Adrenal gland (tissue), 12 donors: Measurements from ENCODE around the gene CMIP. TPM values are rescaled to one million over a fixed set of nuclear protein-coding genes. Genes with fewer than 3 reads are reported as not detected.

ENCODE experiments used
- DNase-seq, 7 donors: peaks; one replicate each; pipeline ENCODE4 v3.0.0-alpha.2; 2019 to 2020
- H3K27ac ChIP-seq, 5 donors: fragments of 200-600 bp; sonication (generic) in 4 of 5; 1 replicate in 3 of 5; 2 replicates in 2 of 5; pipeline versions ENCODE4 v1.5.1 to v1.8.0; 2016 to 2020; ENCODE audit warnings: mild to moderate bottlenecking in 1 of 5
- H3K27me3 ChIP-seq: fragments of 200-600 bp; 2 replicates; pipeline ENCODE4 v1.8.0; 2021
- H3K36me3 ChIP-seq, 2 donors: fragments of 200-600 bp; replicated peaks in 1 of 2; 1 replicate in 1 of 2; 2 replicates in 1 of 2; pipeline versions ENCODE4 v1.5.1 to v1.8.0; 2018 to 2022
- H3K4me1 ChIP-seq, 2 donors: fragments of 200-600 bp; replicated peaks in 1 of 2; 1 replicate in 1 of 2; 2 replicates in 1 of 2; pipeline versions ENCODE4 v1.5.1 to v1.8.0; 2018 to 2021
- H3K4me3 ChIP-seq, 4 donors: fragments of 200-600 bp; sonication (generic) in 3 of 4; one replicate each; pipeline ENCODE4 v1.5.1; 2016 to 2018
- H3K9me3 ChIP-seq, 3 donors: fragments of 200-600 bp; sonication (generic) in 1 of 3; replicated peaks in 1 of 3; 1 replicate in 2 of 3; 2 replicates in 1 of 3; pipeline versions ENCODE4 v1.5.1 to v1.8.0; 2016 to 2021
- POLR2A ChIP-seq, 2 donors: fragments of 450-650 bp; IDR thresholded peaks; one replicate each; pipeline ENCODE4 v1.6.1; 2017; ENCODE audit warnings: antibody characterized with exemption in 2 of 2, mild to moderate bottlenecking in 2 of 2, moderate library complexity in 1 of 2
- WGBS, 4 donors: extraction: QIAGEN DNeasy Blood & Tissue Kit in 2 of 4; methylation state at CpG; one replicate each; pipeline versions ENCODE4 v1.1.5 to v1.1.7; 2013 to 2017; 5-methylcytosine and 5-hydroxymethylcytosine counted together
- intact Hi-C, 2 donors: fragments of 100-400 bp; cut with DNase I; formaldehyde crosslinking; loops; one replicate each; pipeline versions ENCODE4 v1.14.1 to v1.15.0; 2022 to 2023
- polyA plus RNA-seq, 3 donors: library from polyadenylated mRNA; stranded (reverse); fragments of 200-250 nt in 2 of 3; fragments of 350-450 nt in 1 of 3; fragmentation: Illumina TruSeq in 1 of 3; extraction: RNeasy Lipid Tissue Mini Kit (QIAGEN cat#74804) in 1 of 3; gene quantifications; one replicate each; pipeline ENCODE4 v1.2.3, GENCODE V29; 2013 to 2014
- total RNA-seq, 9 donors: library from RNA; depleted of rRNA in 4 of 9; stranded (reverse); fragments of >200 nt in 4 of 9; fragments of 120-200 nt in 1 of 9; fragmentation: NEBNext Ultra II Directional in 1 of 9; extraction: Animal tissue kit (Norgen Biotek cat#: 25700) in 1 of 9; gene quantifications; one replicate each; pipeline versions ENCODE4 v1.1.0 to v1.2.4, GENCODE V29; 2013 to 2023
- TF ChIP-seq, protein P1 (sequence below), 6 experiments: fragments of 450-650 bp in 4 of 6; fragments of 200-600 bp in 2 of 6; sonication (generic) in 1 of 6; IDR thresholded peaks; 1 replicate in 5 of 6; 2 replicates in 1 of 6; pipeline versions ENCODE4 v1.5.1 to v1.8.0; 2016 to 2021; ENCODE audit warnings: antibody characterized with exemption in 6 of 6, mild to moderate bottlenecking in 2 of 6, moderate library complexity in 1 of 6
- donor health status: healthy with polysubstance abuse.
- donor health status: Bipolar disorder and iron deficiency.
- donor health status: DM: yes; HTN: yes; CAD: no.
- donor health status: DM: no; HTN: no; CAD: no.
- donor health status: DM: no; HTN: no; CAD: no.
- donor health status: DM: yes; HTN: yes; CAD: no.

Gene CMIP
- total and polyA plus RNA-seq, 12 donors = 8.1 to 87.9 (median 42.5) TPM

DNA sequence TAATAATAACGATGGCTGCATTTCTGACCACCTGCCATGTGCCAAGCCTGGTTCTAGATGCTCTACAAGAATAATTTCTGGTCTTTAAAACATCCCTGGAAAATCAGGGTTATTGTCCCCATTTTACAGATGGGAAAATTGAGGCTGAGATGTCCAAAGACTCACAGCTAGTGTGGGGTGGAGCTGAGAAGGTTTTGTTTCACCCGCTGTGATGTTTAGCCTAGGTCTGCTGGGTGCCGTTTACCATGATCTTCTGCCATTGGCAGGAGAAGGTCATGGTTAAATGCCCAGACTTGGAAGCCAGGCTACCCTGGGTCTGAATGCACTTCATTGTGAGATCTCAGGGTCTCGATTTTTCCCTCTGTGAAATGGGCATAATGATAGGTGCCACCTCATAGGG is 175.4 kb downstream of the CMIP start:
- WGBS, 4 donors = 82 to 93% (median 87%) methylated on average over 4 of the region's 4 CpGs
- peaks cover 0 to 4% of the 10 kb centered on the region in 2 donors for H3K36me3 ChIP-seq
- DNase-seq = no peak
- H3K27ac ChIP-seq = no peak overlapping the region
- no peaks in the 10 kb centered on the region for H3K27me3 ChIP-seq
- no peaks in the 10 kb centered on the region for H3K9me3 ChIP-seq
- no peak overlapping the region for H3K4me3 ChIP-seq
- H3K4me1 ChIP-seq = peaks cover 10 to 17% of the 10 kb centered on the region in 2 donors
- no peak for TF ChIP-seq POLR2A (IDR thresholded peaks at IDR 0.05)
- TF ChIP-seq, protein P1, sequence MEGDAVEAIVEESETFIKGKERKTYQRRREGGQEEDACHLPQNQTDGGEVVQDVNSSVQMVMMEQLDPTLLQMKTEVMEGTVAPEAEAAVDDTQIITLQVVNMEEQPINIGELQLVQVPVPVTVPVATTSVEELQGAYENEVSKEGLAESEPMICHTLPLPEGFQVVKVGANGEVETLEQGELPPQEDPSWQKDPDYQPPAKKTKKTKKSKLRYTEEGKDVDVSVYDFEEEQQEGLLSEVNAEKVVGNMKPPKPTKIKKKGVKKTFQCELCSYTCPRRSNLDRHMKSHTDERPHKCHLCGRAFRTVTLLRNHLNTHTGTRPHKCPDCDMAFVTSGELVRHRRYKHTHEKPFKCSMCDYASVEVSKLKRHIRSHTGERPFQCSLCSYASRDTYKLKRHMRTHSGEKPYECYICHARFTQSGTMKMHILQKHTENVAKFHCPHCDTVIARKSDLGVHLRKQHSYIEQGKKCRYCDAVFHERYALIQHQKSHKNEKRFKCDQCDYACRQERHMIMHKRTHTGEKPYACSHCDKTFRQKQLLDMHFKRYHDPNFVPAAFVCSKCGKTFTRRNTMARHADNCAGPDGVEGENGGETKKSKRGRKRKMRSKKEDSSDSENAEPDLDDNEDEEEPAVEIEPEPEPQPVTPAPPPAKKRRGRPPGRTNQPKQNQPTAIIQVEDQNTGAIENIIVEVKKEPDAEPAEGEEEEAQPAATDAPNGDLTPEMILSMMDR (IDR thresholded peaks at IDR 0.05) = no peak
- intact Hi-C loops = no loop called here

DNA sequence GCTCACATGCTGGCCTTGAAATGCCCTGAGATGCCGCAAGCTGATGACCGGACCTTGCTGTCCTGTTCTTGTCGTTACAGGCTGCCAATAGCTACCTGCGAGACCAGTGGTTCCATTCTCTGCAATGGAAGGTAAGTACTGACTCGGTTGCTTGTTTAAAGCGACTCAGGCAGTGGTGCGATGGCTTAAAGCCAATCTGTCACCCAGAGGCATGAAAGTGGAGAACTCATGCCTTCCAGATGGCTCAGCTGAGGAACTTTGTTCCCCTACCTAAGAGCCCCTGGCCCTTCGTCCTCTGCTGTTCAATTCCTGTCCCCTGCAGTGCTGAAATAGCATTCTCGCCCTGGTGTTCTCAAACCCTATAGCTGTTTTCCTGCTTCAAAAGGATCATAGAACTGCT is 176.2 kb downstream of the CMIP start:
- TF ChIP-seq, protein P1 (IDR thresholded peaks at IDR 0.05) = no peak
- no peak for TF ChIP-seq POLR2A (IDR thresholded peaks at IDR 0.05)
- intact Hi-C loops = no loop called here
- Histone ChIP-seq H3K36me3 (peaks cover 0 to 4% of the 10 kb centered on the region in 2 donors), H3K9me3 (no peaks in the 10 kb centered on the region), H3K4me3 (no peak overlapping the region), H3K4me1 (peaks cover 16 to 25% of the 10 kb centered on the region in 2 donors), H3K27ac (no peak overlapping the region), H3K27me3 (no peaks in the 10 kb centered on the region)
- 80 to 100% (median 91%) methylated on average over 3 to 9 of the region's 9 CpGs for WGBS, 4 donors
- DNase-seq = no peak

DNA sequence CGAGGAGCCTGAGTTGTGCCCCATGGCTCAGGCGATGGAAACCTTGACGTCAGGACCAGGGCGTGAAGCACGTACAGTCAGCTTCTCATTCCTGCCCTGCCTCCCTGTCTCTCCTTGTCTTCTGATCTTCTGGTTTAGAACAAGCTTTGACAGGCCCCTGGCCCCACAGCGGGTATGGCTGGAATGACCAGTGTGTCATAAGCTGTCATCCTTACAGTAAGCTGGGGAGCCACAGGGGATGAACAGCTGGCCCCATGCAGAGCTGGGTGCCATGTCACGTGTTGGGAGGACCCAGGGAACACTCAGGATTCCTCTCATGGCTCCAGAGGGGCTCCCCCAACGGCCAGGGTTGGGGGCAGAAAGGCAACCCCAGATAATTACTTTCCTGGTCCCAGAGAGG is 176.9 kb downstream of the CMIP start:
- DNase-seq = no peak
- Histone ChIP-seq H3K4me1 (peaks cover 19 to 26% of the 10 kb centered on the region in 2 donors), H3K27me3 (no peaks in the 10 kb centered on the region), H3K4me3 (no peak overlapping the region), H3K27ac (no peak overlapping the region), H3K36me3 (peaks cover 0 to 4% of the 10 kb centered on the region in 2 donors), H3K9me3 (no peaks in the 10 kb centered on the region)
- TF ChIP-seq POLR2A (IDR thresholded peaks at IDR 0.05) = no peak
- TF ChIP-seq, protein P1 (IDR thresholded peaks at IDR 0.05) = no peak
- whole genome bisulfite sequencing, 4 donors = 89 to 100% (median 92%) methylated on average over 5 to 8 of the region's 8 CpGs
- intact Hi-C loops = no loop called here

DNA sequence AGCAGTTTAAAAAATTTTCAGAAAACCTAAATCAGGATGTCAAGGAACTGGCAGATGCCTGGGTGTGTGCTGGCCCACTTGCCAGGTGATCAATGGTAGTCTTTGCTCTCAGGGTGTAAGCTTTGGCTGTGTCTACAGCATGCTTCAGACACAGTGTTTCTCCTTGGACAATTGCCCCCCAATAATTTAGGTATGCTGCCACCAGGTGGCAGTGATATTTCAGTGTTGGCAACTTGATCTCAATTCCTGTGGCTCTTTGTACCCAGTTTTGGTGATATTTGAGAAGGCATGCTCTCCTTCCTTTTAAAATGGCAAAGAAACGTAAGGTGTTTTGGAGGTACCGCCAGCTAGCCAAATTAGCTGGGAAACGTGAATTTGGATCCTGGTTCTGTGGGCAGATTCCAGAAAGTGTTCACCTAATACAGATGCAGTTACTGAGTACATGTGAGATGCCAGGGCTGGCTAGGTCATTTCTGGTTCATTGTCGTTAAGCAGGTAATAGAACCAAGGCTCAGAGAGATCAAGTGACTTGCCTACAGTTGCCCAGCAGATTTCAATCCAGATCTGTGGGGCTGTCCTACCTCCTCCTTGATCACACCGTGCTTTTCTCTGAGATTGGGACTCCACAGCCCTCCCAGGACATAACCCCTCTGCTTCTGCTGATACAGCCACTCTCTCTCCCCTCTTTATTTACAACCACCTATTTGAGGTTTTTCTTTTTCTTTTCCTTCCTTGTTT is 178.9 kb downstream of the CMIP start:
- Histone ChIP-seq H3K36me3 (peaks cover 0 to 4% of the 10 kb centered on the region in 2 donors), H3K27ac (peak overlapping the region in 1 of 5 donors; percentile 6), H3K4me1 (peaks cover 13 to 19% of the 10 kb centered on the region in 2 donors), H3K4me3 (no peak overlapping the region), H3K27me3 (no peaks in the 10 kb centered on the region), H3K9me3 (no peaks in the 10 kb centered on the region)
- no peak for TF ChIP-seq POLR2A (IDR thresholded peaks at IDR 0.05)
- TF ChIP-seq, protein P1 (IDR thresholded peaks at IDR 0.05) = peak; percentile 43 to 67 (median 65)
- intact Hi-C loops = no loop called here
- WGBS, 4 donors = 69 to 85% (median 77%) methylated on average over 5 of the region's 5 CpGs
- peak in 6 of 7 donors; percentile 43 to 76 (median 63) for DNase-seq
